Uterus (tissue), 2 donors: ENCODE results near the gene URB2.

ENCODE experiments used
- POLR2A ChIP-seq, 2 donors: fragments of 450-650 bp; IDR thresholded peaks; one replicate each; pipeline ENCODE4 v1.6.1; 2016; ENCODE audit warnings: antibody characterized with exemption in 2 of 2, mild to moderate bottlenecking in 1 of 2, moderate library complexity in 1 of 2
- TF ChIP-seq, protein P1 (sequence below), 4 experiments: fragments of 200-600 bp in 2 of 4; fragments of 450-650 bp in 2 of 4; sonication (generic) in 2 of 4; IDR thresholded peaks; one replicate each; pipeline ENCODE4 v1.5.1; 2016 to 2019; ENCODE audit warnings: antibody characterized with exemption in 4 of 4, mild to moderate bottlenecking in 2 of 4, moderate library complexity in 1 of 4

- TF ChIP-seq POLR2A (IDR thresholded peaks at IDR 0.05), result no peak
- TF ChIP-seq, protein P1, sequence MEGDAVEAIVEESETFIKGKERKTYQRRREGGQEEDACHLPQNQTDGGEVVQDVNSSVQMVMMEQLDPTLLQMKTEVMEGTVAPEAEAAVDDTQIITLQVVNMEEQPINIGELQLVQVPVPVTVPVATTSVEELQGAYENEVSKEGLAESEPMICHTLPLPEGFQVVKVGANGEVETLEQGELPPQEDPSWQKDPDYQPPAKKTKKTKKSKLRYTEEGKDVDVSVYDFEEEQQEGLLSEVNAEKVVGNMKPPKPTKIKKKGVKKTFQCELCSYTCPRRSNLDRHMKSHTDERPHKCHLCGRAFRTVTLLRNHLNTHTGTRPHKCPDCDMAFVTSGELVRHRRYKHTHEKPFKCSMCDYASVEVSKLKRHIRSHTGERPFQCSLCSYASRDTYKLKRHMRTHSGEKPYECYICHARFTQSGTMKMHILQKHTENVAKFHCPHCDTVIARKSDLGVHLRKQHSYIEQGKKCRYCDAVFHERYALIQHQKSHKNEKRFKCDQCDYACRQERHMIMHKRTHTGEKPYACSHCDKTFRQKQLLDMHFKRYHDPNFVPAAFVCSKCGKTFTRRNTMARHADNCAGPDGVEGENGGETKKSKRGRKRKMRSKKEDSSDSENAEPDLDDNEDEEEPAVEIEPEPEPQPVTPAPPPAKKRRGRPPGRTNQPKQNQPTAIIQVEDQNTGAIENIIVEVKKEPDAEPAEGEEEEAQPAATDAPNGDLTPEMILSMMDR (IDR thresholded peaks at IDR 0.05), result no peak
These were observed 2.8 kb upstream of the URB2 start for GRCh38 chr1:229623225-229623624.
